Skin of body (tissue), 2 donors: ENCODE measurements around the gene JARID2. TPM values are rescaled to one million over a fixed set of nuclear protein-coding genes. Genes with fewer than 3 reads are reported as not detected.

Experiments
- DNase-seq: peaks from one replicate; lab custom pipeline; 2025; lab: John Stamatoyannopoulos, UW
- total RNA-seq: library from RNA; depleted of rRNA; stranded (reverse); fragments of >200 nt; gene quantifications from one replicate; pipeline ENCODE4 v1.2.3, GENCODE V29; 2014

JARID2 gene
- total RNA-seq, 1 donor from 2014 or later, result 17.5 TPM

GRCh38 chr6:15458021-15458459 lies 212.2 kb downstream of the JARID2 start:
- no peak for DNase-seq

- no peak for DNase-seq
These were observed 214.3 kb downstream of the JARID2 start for GRCh38 chr6:15460110-15460727.

DNA sequence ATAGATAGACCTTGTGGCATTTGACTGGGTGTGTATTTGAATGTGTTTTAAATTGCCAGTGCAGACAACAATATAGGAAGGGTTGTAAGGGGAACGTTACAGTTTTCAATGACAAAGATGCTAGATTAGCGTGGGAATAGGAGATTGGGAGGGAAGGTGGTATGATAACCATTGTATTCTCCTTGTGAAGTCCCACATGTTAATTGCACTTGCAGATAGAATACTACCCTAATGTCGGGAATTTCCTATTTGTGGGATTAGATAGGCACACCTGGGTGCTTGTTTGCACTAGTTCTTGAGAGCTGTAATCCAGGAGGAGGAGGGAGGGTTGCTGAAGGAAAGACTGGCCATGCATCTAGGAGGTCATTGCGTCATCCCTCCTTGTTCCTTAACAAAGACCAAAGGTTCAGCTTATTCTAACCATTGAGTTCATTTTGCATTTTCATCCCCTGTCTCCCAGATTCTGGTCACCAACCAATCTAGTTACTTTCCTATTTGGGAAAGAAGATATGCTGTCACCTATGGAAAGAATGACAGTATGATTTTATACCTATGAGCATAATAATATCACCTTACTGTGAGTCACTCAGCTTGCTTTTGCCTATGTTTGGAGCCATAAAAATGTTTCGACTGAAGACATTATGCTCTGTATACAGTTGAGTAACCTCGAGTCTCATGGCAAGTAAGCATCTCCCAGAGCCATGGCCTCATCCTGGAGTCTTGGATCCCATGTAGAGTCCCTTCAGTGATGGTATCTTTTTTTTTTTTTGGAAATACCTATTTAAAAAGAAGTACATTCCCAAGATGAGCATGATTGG lies 215.5 kb downstream of the JARID2 start:
- DNase-seq, result no peak

- no peak for DNase-seq
These were observed 216.4 kb downstream of the JARID2 start for GRCh38 chr6:15462256-15462655.

- DNase-seq, result peak; percentile 90
These were observed 217.1 kb downstream of the JARID2 start for GRCh38 chr6:15462717-15463525.

GRCh38 chr6:15464211-15464725 lies 218.4 kb downstream of the JARID2 start:
- DNase-seq, result no peak

GRCh38 chr6:15465212-15465611 lies 219.3 kb downstream of the JARID2 start:
- no peak for DNase-seq

DNA sequence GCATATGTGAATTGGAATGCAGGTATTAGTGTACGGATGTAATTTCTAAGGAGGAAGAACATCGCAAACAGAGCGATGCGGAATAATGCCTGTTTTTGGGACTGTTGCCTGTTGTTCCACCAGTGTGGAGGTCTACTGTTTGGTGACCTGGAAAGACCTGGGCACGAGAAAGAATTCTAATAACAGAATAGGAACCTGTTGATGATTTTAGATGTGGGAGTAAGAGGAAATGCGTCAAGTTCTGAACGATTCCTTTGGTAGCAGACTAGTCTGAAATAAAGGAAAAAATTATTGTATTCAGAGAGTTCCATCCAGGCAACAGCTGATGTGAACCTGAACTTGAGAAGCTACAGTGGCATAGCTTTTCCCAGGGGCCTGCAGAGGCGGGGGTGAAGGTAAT lies 224.9 kb downstream of the JARID2 start:
- DNase-seq, result no peak

DNA sequence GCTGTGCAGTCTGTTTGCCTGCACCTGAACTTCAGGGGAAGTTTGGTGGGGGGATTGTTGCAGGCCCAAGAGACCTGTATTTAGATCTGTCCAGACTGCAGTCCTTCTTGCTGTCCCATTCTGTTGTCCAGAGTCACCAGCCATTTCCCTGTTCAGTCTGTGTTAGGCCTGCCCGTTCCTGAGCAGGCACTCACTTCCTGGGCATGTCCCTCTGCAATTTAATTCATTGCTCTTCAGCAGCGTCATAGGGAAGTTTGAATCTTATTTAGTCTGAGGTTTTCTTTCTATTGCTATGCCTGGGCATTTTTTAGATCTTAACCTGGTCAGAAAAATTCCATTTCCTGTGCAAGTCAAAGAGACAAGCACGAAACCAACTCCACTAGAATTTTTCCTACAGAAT lies 226.8 kb downstream of the JARID2 start:
- DNase-seq, result no peak

GRCh38 chr6:15473174-15473573 lies 227.3 kb downstream of the JARID2 start:
- DNase-seq, result no peak

DNA sequence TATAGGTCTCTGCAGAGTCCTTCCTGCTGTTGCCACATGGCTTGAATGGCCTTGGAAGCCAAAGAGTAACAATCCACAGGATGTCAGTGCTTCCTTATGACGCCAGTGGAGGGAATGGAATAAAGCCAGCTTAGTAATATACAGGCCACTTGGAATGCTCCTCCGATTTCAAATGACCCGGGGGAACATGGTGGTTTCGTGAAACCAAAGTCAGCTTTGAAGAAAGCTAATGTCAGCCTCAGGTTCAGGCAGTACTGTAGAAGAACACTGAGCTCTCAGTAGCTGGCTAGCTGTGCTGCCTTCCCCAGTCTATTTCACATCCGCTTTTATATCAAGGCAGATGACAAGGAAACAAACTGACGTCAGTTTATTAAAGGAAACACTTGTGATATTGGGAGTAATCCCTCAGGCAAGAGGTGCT lies 227.9 kb downstream of the JARID2 start:
- no peak for DNase-seq

- DNase-seq, result no peak
These were observed 228.3 kb downstream of the JARID2 start for GRCh38 chr6:15474196-15474595.

DNA sequence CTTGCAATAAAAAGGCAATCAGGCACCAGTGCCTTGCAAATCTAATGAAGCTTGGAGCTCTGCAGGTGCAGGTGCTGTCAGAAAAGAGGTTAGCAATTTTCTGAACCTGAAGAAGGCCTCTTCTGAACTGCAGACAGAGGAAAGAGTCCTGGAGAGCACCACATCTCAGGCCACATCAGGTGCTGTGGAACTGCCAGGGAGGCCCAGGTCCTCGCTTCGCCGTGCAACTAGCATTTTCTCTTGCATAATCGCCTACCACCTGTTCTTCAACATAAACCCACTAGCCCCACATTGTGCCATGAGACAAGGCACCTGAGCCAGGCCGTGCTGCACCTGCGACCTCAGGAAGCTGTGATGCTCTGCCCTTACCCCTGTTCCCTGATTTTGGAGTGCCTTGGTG lies 229.4 kb downstream of the JARID2 start:
- DNase-seq, result no peak

DNA sequence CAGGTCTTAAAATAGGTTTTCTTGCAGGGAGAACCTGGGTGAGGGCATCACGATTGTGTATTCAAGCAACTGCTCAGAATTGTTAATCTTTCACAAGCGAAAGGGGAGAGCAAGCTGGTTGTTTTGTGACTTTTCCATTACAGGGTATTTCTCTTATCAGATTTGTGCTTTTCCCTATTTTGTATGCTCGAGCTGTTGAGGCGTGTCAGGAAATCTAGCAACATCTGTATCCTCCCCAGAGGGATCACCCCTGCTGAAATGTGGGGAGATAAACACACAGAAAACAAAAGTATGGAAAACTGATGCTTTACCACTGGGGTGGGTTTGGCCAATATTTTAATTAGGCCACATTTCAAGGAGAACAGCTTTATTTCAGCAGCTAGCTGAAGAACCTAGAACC lies 230.0 kb downstream of the JARID2 start:
- DNase-seq, result no peak

- DNase-seq, result no peak
These were observed 230.9 kb downstream of the JARID2 start for GRCh38 chr6:15476631-15477380.

DNA sequence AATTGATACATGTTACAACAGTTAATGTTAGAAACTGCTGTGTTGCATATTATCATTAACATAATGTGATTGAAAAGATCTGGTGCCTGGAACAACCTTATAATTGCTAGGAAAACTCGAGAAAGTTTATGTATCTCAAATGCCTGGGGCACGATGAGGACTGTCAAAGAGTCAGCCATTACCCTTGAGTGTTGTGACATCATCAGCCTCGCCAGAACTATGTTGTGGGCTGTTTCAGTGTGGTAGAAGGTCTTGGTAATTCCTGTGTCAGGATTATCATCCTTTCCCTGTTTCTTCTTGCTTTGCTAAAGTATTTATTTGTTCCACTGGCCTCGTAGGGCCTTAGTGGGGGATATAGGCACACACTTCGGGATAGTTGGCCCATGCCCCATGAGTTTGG lies 231.9 kb downstream of the JARID2 start:
- no peak for DNase-seq

DNA sequence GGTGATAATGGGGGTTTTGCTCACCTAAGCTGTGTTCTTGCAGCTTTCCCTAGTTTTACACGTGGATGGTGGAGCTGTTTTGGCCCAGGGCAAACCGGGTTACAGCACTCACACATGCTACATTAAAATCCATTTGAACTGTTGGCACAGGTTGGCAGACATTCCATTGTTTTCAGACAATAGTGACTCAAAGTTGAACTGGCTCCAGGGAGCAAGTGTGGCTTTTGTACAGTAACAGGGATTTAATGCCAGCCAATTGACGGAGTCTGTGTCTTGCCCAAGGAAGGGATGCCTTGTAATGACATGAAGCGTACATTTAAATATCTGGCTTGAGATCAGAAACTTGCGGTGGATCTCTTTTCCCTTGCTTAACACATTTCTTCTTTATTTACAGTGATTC lies 233.9 kb downstream of the JARID2 start:
- DNase-seq, result no peak

DNA sequence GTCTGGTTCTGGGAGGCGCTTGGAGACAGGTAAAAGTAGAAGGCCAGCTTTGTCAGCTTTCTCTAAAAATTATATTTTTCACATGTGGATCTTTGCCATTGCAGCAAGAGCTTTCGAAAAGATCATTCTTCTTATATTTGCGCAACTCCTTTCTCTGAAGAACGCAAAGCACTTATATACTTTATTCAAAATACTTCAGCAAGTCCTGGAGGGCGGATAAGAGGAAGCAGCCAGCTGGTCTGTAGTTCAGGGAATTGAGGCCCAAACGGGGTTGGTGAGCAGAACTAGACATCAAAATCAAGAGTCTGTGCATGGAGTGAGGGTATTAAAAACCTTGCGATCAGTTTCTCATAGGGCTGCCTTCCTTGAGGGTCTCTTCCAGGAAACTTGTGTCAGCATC lies 234.7 kb downstream of the JARID2 start:
- no peak for DNase-seq

DNA sequence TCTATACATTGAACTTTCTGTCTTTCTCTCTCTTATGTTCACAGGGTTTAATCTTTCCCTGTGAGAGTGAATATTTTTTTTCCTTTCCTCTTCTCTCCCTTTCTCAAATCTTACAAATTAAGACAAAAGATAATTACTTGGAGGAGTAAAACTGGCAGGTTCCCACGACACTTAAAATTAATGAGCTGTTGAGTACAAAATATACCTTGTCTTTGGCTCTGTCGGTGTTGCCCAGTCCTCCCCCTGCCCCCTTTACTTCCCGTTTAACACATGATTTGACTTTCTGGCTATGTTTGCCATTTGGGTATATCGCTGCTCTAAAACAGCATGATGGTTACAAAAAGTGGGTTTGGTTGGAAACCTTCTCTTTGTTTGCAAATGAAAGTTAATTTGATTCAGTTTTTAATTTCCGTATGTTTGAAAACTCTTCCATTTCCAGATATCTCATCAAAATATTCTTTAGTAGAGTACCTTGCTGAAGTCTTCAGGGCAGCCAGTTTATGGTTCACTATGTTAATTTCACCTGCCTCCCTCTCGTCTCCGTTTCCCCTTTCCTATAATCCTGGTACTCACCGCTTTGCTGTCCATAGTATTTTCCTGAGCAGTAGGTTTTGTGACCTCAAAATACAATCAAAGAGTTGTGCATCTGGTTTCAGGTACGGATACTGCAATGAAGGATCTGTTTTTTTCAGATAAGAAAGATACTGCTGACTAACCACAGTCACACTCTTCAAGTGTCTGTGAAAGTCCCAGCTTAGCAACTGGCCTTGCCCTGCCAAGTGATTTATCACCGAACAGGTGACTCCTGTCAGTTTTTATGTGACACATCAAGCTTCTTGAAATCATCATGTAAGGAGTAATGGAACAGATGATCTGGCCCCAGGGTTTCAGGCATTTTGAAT lies 235.8 kb downstream of the JARID2 start:
- DNase-seq, result no peak

GRCh38 chr6:15483060-15483459 lies 237.2 kb downstream of the JARID2 start:
- DNase-seq, result no peak
